Type B pancreatic cell (in vitro differentiated cells): ENCODE data around the gene CWC22. TPM values are rescaled to one million over a fixed set of nuclear protein-coding genes. Genes with fewer than 3 reads are reported as not detected.

Experiments
- DNase-seq: peaks from one replicate; pipeline ENCODE4 v3.0.0; 2021; ENCODE audit warnings: mixed read lengths; ENCODE audit not compliant: unreplicated experiment; ENCODE audit errors: extremely low spot score
- H3K27ac Mint-ChIP-seq: 2 replicates; pipeline ENCODE4 v1.8.0; 2021; ENCODE audit warnings: mild to moderate bottlenecking, mixed read lengths
- H3K27me3 Mint-ChIP-seq: 2 replicates; pipeline ENCODE4 v1.8.0; 2021; ENCODE audit warnings: mixed read lengths
- H3K36me3 Mint-ChIP-seq: 2 replicates; pipeline ENCODE4 v1.8.0; 2021; ENCODE audit warnings: mixed read lengths
- H3K4me1 Mint-ChIP-seq: one replicate; pipeline ENCODE4 v1.8.0; 2021; ENCODE audit warnings: mixed read lengths; ENCODE audit not compliant: unreplicated experiment
- H3K4me3 Mint-ChIP-seq: 2 replicates; pipeline ENCODE4 v1.8.0; 2021; ENCODE audit warnings: mild to moderate bottlenecking, mixed read lengths
- H3K9me3 Mint-ChIP-seq: 2 replicates; pipeline ENCODE4 v1.8.0; 2021; ENCODE audit warnings: mixed read lengths
- total RNA-seq: library from RNA; stranded (reverse); gene quantifications from 2 replicates; pipeline ENCODE4 v1.2.1, GENCODE V29; 2021; ENCODE audit warnings: low replicate concordance
- TF ChIP-seq, protein P1 (sequence below): fragments of 200-600 bp; sonication (generic); conservative IDR thresholded peaks from 2 replicates; pipeline ENCODE4 v1.5.0; 2021; ENCODE audit warnings: antibody characterized with exemption, mild to moderate bottlenecking

CWC22 gene
- total RNA-seq, 1 donor from 2014 or later: 21.8 TPM

DNA sequence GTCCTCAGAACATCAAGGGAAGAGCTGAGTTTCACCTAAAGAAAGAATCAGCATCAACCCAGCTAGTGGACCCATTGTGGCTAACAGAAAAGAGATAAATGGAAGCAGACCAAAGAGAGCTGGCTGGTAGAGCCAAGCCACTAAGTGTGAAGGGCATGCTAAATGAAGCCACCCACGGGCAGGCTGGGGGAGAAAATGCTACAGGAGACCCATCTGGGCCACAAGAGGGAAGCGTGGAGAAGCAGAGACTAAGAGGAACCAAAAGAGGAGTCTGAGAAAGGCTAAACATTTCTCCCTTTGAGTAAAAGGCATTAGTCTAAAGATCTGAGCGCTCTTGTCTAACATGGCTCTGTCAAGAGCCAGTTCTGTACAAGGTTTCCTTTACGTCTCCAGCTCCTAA, 15.8 kb downstream of the CWC22 start:
- no peak for DNase-seq
- H3K9me3 Mint-ChIP-seq: no peaks in the 10 kb centered on the region
- no peak overlapping the region for H3K4me3 Mint-ChIP-seq
- H3K4me1 Mint-ChIP-seq: peaks cover 5% of the 10 kb centered on the region
- H3K36me3 Mint-ChIP-seq: peaks cover 16% of the 10 kb centered on the region
- H3K27me3 Mint-ChIP-seq: no peaks in the 10 kb centered on the region
- TF ChIP-seq, protein P1, sequence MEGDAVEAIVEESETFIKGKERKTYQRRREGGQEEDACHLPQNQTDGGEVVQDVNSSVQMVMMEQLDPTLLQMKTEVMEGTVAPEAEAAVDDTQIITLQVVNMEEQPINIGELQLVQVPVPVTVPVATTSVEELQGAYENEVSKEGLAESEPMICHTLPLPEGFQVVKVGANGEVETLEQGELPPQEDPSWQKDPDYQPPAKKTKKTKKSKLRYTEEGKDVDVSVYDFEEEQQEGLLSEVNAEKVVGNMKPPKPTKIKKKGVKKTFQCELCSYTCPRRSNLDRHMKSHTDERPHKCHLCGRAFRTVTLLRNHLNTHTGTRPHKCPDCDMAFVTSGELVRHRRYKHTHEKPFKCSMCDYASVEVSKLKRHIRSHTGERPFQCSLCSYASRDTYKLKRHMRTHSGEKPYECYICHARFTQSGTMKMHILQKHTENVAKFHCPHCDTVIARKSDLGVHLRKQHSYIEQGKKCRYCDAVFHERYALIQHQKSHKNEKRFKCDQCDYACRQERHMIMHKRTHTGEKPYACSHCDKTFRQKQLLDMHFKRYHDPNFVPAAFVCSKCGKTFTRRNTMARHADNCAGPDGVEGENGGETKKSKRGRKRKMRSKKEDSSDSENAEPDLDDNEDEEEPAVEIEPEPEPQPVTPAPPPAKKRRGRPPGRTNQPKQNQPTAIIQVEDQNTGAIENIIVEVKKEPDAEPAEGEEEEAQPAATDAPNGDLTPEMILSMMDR: no peak
- H3K27ac Mint-ChIP-seq: no peak overlapping the region

DNA sequence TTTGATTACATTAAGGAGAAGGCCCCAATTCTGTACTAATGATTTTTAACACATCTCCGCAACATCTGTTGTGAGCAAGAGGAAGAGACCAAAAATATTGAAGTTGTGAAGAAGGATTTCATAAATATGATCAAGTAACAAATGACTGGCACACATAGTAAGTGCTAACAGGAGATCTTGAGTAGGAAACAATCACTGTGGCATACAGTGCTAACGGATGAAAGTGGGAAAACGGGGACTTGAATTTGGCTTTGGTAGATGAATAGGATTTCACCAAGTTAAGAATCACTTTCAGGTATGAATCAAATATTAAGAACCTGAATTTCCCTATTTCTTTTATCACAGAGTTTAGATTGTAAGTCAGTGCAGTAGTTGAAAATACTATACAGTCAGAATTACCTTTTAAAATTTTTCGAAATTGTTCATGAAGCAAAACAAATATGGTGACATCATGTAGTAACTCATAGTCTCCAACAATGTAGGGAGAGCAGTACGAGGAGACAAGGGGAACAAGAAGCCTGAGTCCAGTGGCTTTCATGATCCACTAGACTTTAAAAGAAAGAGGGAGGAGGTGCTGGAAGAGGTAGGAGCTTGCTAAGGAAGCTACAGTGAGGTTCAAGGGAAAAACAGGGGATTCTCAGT, 16.3 kb downstream of the CWC22 start:
- H3K4me1 Mint-ChIP-seq: peaks cover 4% of the 10 kb centered on the region
- TF ChIP-seq, protein P1: no peak
- no peaks in the 10 kb centered on the region for H3K9me3 Mint-ChIP-seq
- no peaks in the 10 kb centered on the region for H3K27me3 Mint-ChIP-seq
- H3K4me3 Mint-ChIP-seq: no peak overlapping the region
- no peak overlapping the region for H3K27ac Mint-ChIP-seq
- DNase-seq: no peak
- H3K36me3 Mint-ChIP-seq: peaks cover 16% of the 10 kb centered on the region

DNA sequence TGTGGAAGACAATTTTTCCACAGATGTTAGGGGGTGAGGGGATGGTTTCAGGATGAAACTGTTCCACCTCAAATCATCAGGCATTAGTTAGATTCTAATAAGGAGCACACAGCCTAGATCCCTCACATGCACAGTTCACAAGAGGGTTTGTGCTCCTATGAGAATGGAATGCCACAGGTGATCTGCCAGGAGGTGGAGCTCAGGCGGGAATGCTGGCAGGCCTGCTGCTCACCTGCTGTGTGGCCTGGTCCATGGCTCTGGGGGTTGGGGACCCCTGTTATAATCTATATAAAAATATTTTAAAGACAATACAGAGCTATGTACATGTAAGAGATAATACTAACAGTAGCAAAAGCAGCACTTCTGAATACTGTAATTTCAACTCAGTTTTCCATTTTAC, 19.2 kb downstream of the CWC22 start:
- Mint-ChIP-seq H3K27me3 (no peaks in the 10 kb centered on the region), H3K4me1 (no peaks in the 10 kb centered on the region), H3K4me3 (no peak overlapping the region), H3K36me3 (peaks cover 27% of the 10 kb centered on the region), H3K27ac (no peak overlapping the region), H3K9me3 (no peaks in the 10 kb centered on the region)
- TF ChIP-seq, protein P1: no peak
- no peak for DNase-seq

DNA sequence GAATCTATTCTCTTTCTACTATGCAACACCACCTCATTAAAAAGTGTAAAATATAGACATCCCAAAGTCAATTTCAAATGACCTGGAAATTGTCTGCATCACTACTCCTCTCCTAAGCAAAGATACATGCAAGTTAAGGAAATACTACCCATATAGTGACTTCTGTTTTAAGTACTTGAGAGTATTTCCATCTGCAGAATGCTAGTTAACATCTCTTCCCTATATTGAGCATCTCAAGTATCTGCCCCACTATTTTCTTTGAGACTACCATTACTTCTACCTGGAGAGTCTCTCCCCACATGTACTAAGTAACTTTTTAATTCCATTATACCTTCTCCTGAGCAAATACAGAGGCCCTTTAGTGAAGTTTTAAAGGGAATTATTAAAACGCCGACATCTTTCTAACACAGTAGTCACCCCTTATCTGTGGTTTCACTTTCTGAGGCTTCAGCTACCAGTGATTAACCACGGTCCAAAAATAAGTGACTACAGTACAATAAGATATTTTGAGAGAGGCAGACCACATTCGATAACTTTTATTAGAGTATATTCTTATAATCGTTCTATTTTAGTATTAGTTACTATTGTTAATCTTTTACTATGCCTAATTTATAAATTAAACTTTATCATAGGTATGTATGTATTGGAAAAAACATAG, 21.8 kb downstream of the CWC22 start:
- no peak for DNase-seq
- H3K27me3 Mint-ChIP-seq: no peaks in the 10 kb centered on the region
- H3K36me3 Mint-ChIP-seq: peaks cover 31% of the 10 kb centered on the region
- no peak overlapping the region for H3K4me3 Mint-ChIP-seq
- TF ChIP-seq, protein P1: no peak
- H3K27ac Mint-ChIP-seq: no peak overlapping the region
- H3K9me3 Mint-ChIP-seq: no peaks in the 10 kb centered on the region
- no peaks in the 10 kb centered on the region for H3K4me1 Mint-ChIP-seq

DNA sequence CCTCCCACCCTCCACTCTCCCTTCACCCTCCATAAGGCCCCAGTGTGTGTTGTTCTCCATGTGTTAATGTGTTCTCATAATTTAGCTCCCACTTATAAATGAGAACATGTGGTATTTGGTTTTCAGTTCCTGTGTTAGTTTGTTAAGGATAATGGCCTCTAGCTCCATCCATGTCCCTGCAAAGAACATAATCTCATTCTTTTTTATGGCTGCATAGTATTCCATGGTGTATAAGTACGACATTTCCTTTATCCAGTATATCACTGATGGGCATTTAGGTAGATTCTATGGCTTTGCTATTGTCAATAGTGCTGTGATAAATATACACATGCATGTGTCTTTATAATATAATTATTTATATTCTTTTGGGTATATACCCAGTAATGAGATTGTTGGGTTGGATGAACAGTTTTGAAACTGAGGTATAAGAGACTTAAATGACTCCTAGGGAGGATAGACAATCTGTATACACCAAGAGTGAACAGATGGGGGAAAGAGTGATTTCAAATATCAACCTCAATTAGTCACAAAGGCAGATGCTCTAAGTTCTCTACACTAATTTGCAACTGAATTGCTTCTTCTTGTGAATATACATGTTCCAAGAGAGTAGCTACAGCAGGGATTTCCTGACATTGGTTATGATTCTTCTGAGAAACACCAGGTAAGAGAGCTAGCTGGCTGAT, 23.7 kb downstream of the CWC22 start:
- peaks cover 39% of the 10 kb centered on the region for H3K36me3 Mint-ChIP-seq
- no peaks in the 10 kb centered on the region for H3K9me3 Mint-ChIP-seq
- no peak overlapping the region for H3K27ac Mint-ChIP-seq
- no peak overlapping the region for H3K4me3 Mint-ChIP-seq
- TF ChIP-seq, protein P1: no peak
- no peaks in the 10 kb centered on the region for H3K4me1 Mint-ChIP-seq
- no peaks in the 10 kb centered on the region for H3K27me3 Mint-ChIP-seq
- no peak for DNase-seq
